Neuronal stem cell (in vitro differentiated cells): ENCODE measurements around the gene PTGDR.
A peak's percentile ranks its signal among the peaks of the same experiment; 100 is the strongest.

Source experiments
- DNase-seq: peaks from one replicate; pipeline ENCODE4 v3.0.0-alpha.2; 2013; ENCODE audit warnings: low spot score
- H2AFZ ChIP-seq: one replicate; pipeline ENCODE4 v1.6.1; 2013; ENCODE audit warnings: mild to moderate bottlenecking, low read length, inconsistent platforms
- H2AK5ac ChIP-seq: 2 replicates; pipeline ENCODE4 v1.6.1; 2013; ENCODE audit warnings: low read depth, mild to moderate bottlenecking, inconsistent platforms, low read length, moderate library complexity, mixed read lengths
- H2BK120ac ChIP-seq: 2 replicates; pipeline ENCODE4 v1.6.1; 2013; ENCODE audit warnings: low read depth, mild to moderate bottlenecking, inconsistent platforms, low read length, moderate library complexity, mixed read lengths
- H2BK12ac ChIP-seq: one replicate; pipeline ENCODE4 v1.6.1; 2013; ENCODE audit warnings: low read length, inconsistent platforms
- H2BK15ac ChIP-seq: 2 replicates; pipeline ENCODE4 v1.6.1; 2013; ENCODE audit warnings: mild to moderate bottlenecking, low read length, inconsistent platforms, mixed read lengths
- H2BK5ac ChIP-seq: one replicate; pipeline ENCODE4 v1.6.1; 2013; ENCODE audit warnings: inconsistent platforms, mild to moderate bottlenecking, low read length, moderate library complexity
- H3K14ac ChIP-seq: one replicate; pipeline ENCODE4 v1.6.1; 2013; ENCODE audit warnings: low read length, inconsistent platforms
- H3K18ac ChIP-seq: 2 replicates; pipeline ENCODE4 v1.6.1; 2013; ENCODE audit warnings: low read length, inconsistent platforms
- H3K23ac ChIP-seq: 2 replicates; pipeline ENCODE4 v1.6.1; 2013; ENCODE audit warnings: low read depth, mild to moderate bottlenecking, mixed read lengths, low read length, inconsistent platforms; ENCODE audit not compliant: poor library complexity
- H3K27ac ChIP-seq: replicated peaks from 3 replicates; pipeline ENCODE4 v1.5.1; 2013; ENCODE audit warnings: low read length, inconsistent platforms
- H3K27me3 ChIP-seq, 3 experiments: 2 replicates each; pipeline ENCODE4 v1.6.1; 2013; ENCODE audit warnings: low read length in 3 of 3, mild to moderate bottlenecking in 2 of 3, inconsistent platforms in 1 of 3, low read depth in 1 of 3, mixed read lengths in 1 of 3, moderate library complexity in 1 of 3; ENCODE audit not compliant: control insufficient read depth in 3 of 3, insufficient read depth in 3 of 3
- H3K36me3 ChIP-seq, 2 donors: replicated peaks in 1 of 2; 2 replicates each; pipeline ENCODE4 v1.6.1; 2013; ENCODE audit warnings: low read length in 2 of 2; ENCODE audit not compliant: control insufficient read depth in 2 of 2, insufficient read depth in 2 of 2
- H3K4ac ChIP-seq: 2 replicates; pipeline ENCODE4 v1.6.1; 2013; ENCODE audit warnings: inconsistent platforms, mild to moderate bottlenecking, low read length, moderate library complexity
- H3K4me1 ChIP-seq, 2 donors: 1 replicate in 1 of 2; 2 replicates in 1 of 2; pipeline ENCODE4 v1.6.1; 2013; ENCODE audit warnings: low read length in 2 of 2, low read depth in 1 of 2; ENCODE audit not compliant: control insufficient read depth in 2 of 2, insufficient read depth in 1 of 2
- H3K4me2 ChIP-seq: one replicate; pipeline ENCODE4 v1.6.1; 2013; ENCODE audit warnings: mild to moderate bottlenecking, low read length, inconsistent platforms; ENCODE audit not compliant: insufficient read depth, poor library complexity, severe bottlenecking
- H3K4me3 ChIP-seq, 2 donors: 2 replicates each; pipeline ENCODE4 v1.5.1; 2013; ENCODE audit warnings: low read length in 2 of 2, mild to moderate bottlenecking in 2 of 2, inconsistent platforms in 1 of 2, moderate library complexity in 1 of 2
- H3K79me1 ChIP-seq: one replicate; pipeline ENCODE4 v1.6.1; 2013; ENCODE audit warnings: low read depth, mild to moderate bottlenecking, inconsistent platforms, low read length, moderate library complexity
- H3K9ac ChIP-seq: one replicate; pipeline ENCODE4 v1.6.1; 2013; ENCODE audit warnings: mild to moderate bottlenecking, low read depth, low read length, inconsistent platforms; ENCODE audit not compliant: poor library complexity
- H3K9me3 ChIP-seq, 2 donors: replicated peaks in 1 of 2; 2 replicates each; pipeline versions ENCODE3 to v1.6.1; 2013; ENCODE audit warnings: low read length in 2 of 2, mild to moderate bottlenecking in 2 of 2, inconsistent platforms in 1 of 2, low read depth in 1 of 2, mixed read lengths in 1 of 2, moderate library complexity in 1 of 2; ENCODE audit not compliant: control insufficient read depth in 2 of 2, insufficient read depth in 1 of 2
- H4K8ac ChIP-seq: one replicate; pipeline ENCODE4 v1.6.1; 2013; ENCODE audit warnings: low read depth, mild to moderate bottlenecking, inconsistent platforms, low read length, moderate library complexity
- H4K91ac ChIP-seq: one replicate; pipeline ENCODE4 v1.6.1; 2013; ENCODE audit warnings: low read length, low read depth, mild to moderate bottlenecking, inconsistent platforms; ENCODE audit not compliant: poor library complexity
- WGBS, 2 donors: extraction: QIAGEN DNeasy Blood & Tissue Kit; methylation state at CpG; one replicate each; pipeline ENCODE4 v1.1.7; 2013; ENCODE audit warnings: missing lambda C conversion rate in 2 of 2, mixed read lengths in 1 of 2; ENCODE audit not compliant: insufficient read length in 2 of 2, insufficient replicate concordance in 1 of 2; ENCODE audit errors: extremely low coverage in 2 of 2; 5-methylcytosine and 5-hydroxymethylcytosine counted together

The PTGDR gene

GRCh38 chr14:52222901-52223300 is 44.6 kb upstream of the PTGDR start:
- no peak for DNase-seq
- H3K9ac ChIP-seq: no peak overlapping the region

GRCh38 chr14:52227619-52228222 is 39.8 kb upstream of the PTGDR start:
- no peak overlapping the region for H3K27ac ChIP-seq

More at GRCh38 chr14:52222901-52223300, 44.6 kb upstream of the PTGDR start:
- Histone ChIP-seq H3K18ac (peak overlapping the region; percentile 22), H2BK12ac (no peak overlapping the region), H3K27ac (no peak overlapping the region), H2BK5ac (no peak overlapping the region), H3K36me3 (no peaks in the 10 kb centered on the region), H3K27me3 (peaks cover 0 to 3% (median 0%) of the 10 kb centered on the region in 3 experiments), H3K14ac (no peak overlapping the region), H3K4me1 (peaks cover 0 to 2% of the 10 kb centered on the region in 2 donors), H3K79me1 (no peaks in the 10 kb centered on the region), H3K4ac (no peak overlapping the region), H3K23ac (no peak overlapping the region), H4K8ac (no peak overlapping the region), H2BK120ac (no peak overlapping the region), H2BK15ac (no peak overlapping the region), H3K9me3 (no peaks in the 10 kb centered on the region), H2AK5ac (no peak overlapping the region), H3K4me3 (no peak overlapping the region), H2AFZ (peak overlapping the region; percentile 18), H3K4me2 (no peak overlapping the region), H4K91ac (no peak overlapping the region)
- no CpG with 5 or more reads among the region's 9 CpGs for WGBS, 2 donors

GRCh38 chr14:52233693-52234092 is 33.8 kb upstream of the PTGDR start:
- Histone ChIP-seq H3K27me3 (peaks cover 0 to 13% (median 0%) of the 10 kb centered on the region in 3 experiments), H3K23ac (no peak overlapping the region), H3K9me3 (no peaks in the 10 kb centered on the region), H3K4me2 (no peak overlapping the region), H4K91ac (no peak overlapping the region), H2BK15ac (no peak overlapping the region), H3K9ac (no peak overlapping the region), H2BK12ac (no peak overlapping the region), H3K79me1 (no peaks in the 10 kb centered on the region), H2BK5ac (no peak overlapping the region), H3K14ac (no peak overlapping the region), H2AFZ (no peak overlapping the region), H3K27ac (no peak overlapping the region), H4K8ac (no peak overlapping the region), H3K4me3 (no peak overlapping the region), H3K4me1 (peaks cover 0 to 4% of the 10 kb centered on the region in 2 donors), H2AK5ac (no peak overlapping the region), H3K4ac (no peak overlapping the region), H3K36me3 (no peaks in the 10 kb centered on the region), H3K18ac (no peak overlapping the region), H2BK120ac (no peak overlapping the region)
- no peak for DNase-seq
- WGBS, 2 donors: no CpG with 5 or more reads among the region's 2 CpGs

More at GRCh38 chr14:52227619-52228222, 39.8 kb upstream of the PTGDR start:
- H2BK12ac ChIP-seq: no peak overlapping the region
- no peak overlapping the region for H2AK5ac ChIP-seq
- WGBS, 2 donors: no CpG with 5 or more reads among the region's 7 CpGs
- H3K4ac ChIP-seq: no peak overlapping the region
- H3K4me2 ChIP-seq: no peak overlapping the region
- H3K4me3 ChIP-seq: no peak overlapping the region
- H2AFZ ChIP-seq: no peak overlapping the region
- H3K18ac ChIP-seq: no peak overlapping the region
- H3K79me1 ChIP-seq: no peaks in the 10 kb centered on the region
- no peak overlapping the region for H2BK120ac ChIP-seq
- H4K8ac ChIP-seq: no peak overlapping the region
- no peaks in the 10 kb centered on the region for H3K9me3 ChIP-seq
- no peak for DNase-seq
- H4K91ac ChIP-seq: no peak overlapping the region
- H2BK15ac ChIP-seq: no peak overlapping the region
- no peak overlapping the region for H3K14ac ChIP-seq
- H3K36me3 ChIP-seq: no peaks in the 10 kb centered on the region
- H2BK5ac ChIP-seq: no peak overlapping the region
- H3K9ac ChIP-seq: no peak overlapping the region
- H3K27me3 ChIP-seq: no peaks in the 10 kb centered on the region
- H3K4me1 ChIP-seq: peaks cover 0 to 2% of the 10 kb centered on the region in 2 donors
- no peak overlapping the region for H3K23ac ChIP-seq

- H2AFZ ChIP-seq: no peak overlapping the region
- H3K79me1 ChIP-seq: no peaks in the 10 kb centered on the region
- no peak overlapping the region for H3K27ac ChIP-seq
- no peak overlapping the region for H2BK120ac ChIP-seq
- no peak overlapping the region for H3K4ac ChIP-seq
- no peak overlapping the region for H3K23ac ChIP-seq
- H3K4me2 ChIP-seq: no peak overlapping the region
- H3K36me3 ChIP-seq: no peaks in the 10 kb centered on the region
- no peak overlapping the region for H3K4me3 ChIP-seq
- H2BK15ac ChIP-seq: no peak overlapping the region
- no peak overlapping the region for H2BK5ac ChIP-seq
- H2BK12ac ChIP-seq: no peak overlapping the region
- H3K9me3 ChIP-seq: no peaks in the 10 kb centered on the region
- H3K9ac ChIP-seq: no peak overlapping the region
- H4K8ac ChIP-seq: no peak overlapping the region
- no peak overlapping the region for H3K14ac ChIP-seq
- no peak for DNase-seq
- H3K4me1 ChIP-seq: peaks cover 0 to 4% of the 10 kb centered on the region in 2 donors
- no peak overlapping the region for H4K91ac ChIP-seq
- no CpG with 5 or more reads among the region's 2 CpGs for WGBS, 2 donors
- H3K18ac ChIP-seq: no peak overlapping the region
- H2AK5ac ChIP-seq: no peak overlapping the region
- peaks cover 0 to 13% (median 0%) of the 10 kb centered on the region in 3 experiments for H3K27me3 ChIP-seq
Measured at GRCh38 chr14:52235434-52235833, 32.1 kb upstream of the PTGDR start.
